Gastrocnemius medialis (tissue), 4 donors: Measurements from ENCODE around the gene EPM2AIP1. TPM values are rescaled to one million over a fixed set of nuclear protein-coding genes. Genes with fewer than 3 reads are reported as not detected.
"Not testable (repeated sequence)": the region's sequence is repeated elsewhere in the genome, so short reads cannot be mapped to it uniquely, and the experiment has no call there.

ENCODE experiments used
- ATAC-seq, 2 donors: fragments of 150-250 bp; one replicate each; pipeline ENCODE4 v1.9.1; 2016
- DNase-seq, 2 donors: peaks; one replicate each; pipeline ENCODE4 v3.0.0-alpha.2; 2019
- H3K27ac ChIP-seq, 4 donors: fragments of 200-600 bp; sonication (generic); 1 replicate in 1 of 4; 2 replicates in 3 of 4; pipeline ENCODE4 v1.5.1; 2016 to 2018; ENCODE audit warnings: mild to moderate bottlenecking in 2 of 4, moderate library complexity in 1 of 4
- H3K27me3 ChIP-seq, 3 donors: fragments of 200-600 bp; sonication (generic) in 2 of 3; 1 replicate in 1 of 3; 2 replicates in 2 of 3; pipeline versions ENCODE4 v1.5.1 to v1.6.0; 2016 to 2019; ENCODE audit warnings: mild to moderate bottlenecking in 1 of 3, moderate library complexity in 1 of 3
- H3K36me3 ChIP-seq, 2 donors: fragments of 200-600 bp; sonication (generic) in 1 of 2; one replicate each; pipeline ENCODE4 v1.5.1; 2017 to 2018
- H3K4me1 ChIP-seq, 2 donors: fragments of 200-600 bp; sonication (generic) in 1 of 2; one replicate each; pipeline ENCODE4 v1.5.1; 2016 to 2017; ENCODE audit warnings: mild to moderate bottlenecking in 2 of 2
- H3K4me3 ChIP-seq, 4 donors: fragments of 200-600 bp; sonication (generic) in 3 of 4; 1 replicate in 1 of 4; 2 replicates in 3 of 4; pipeline ENCODE4 v1.5.1; 2016 to 2019; ENCODE audit warnings: mild to moderate bottlenecking in 2 of 4
- H3K9me3 ChIP-seq, 3 donors: fragments of 200-600 bp; sonication (generic) in 2 of 3; 1 replicate in 1 of 3; 2 replicates in 2 of 3; pipeline ENCODE4 v1.5.1; 2016 to 2019
- CTCF ChIP-seq, 5 experiments: fragments of 450-650 bp in 3 of 5; fragments of 200-600 bp in 2 of 5; sonication (generic) in 2 of 5; IDR thresholded peaks in 4 of 5; conservative IDR thresholded peaks in 1 of 5; 1 replicate in 4 of 5; 2 replicates in 1 of 5; pipeline ENCODE4 v1.5.1; 2016 to 2019; ENCODE audit warnings: antibody characterized with exemption in 5 of 5, mild to moderate bottlenecking in 3 of 5, moderate library complexity in 3 of 5
- POLR2A ChIP-seq, 2 donors: fragments of 450-650 bp; IDR thresholded peaks; one replicate each; pipeline ENCODE4 v1.6.1; 2017; ENCODE audit warnings: antibody characterized with exemption in 2 of 2, mild to moderate bottlenecking in 2 of 2, moderate library complexity in 2 of 2
- in situ Hi-C, 4 donors: fragments of 200-750 bp; cut with MboI; loops; one replicate each; pipeline versions ENCODE4 v1.15.0 to v1.8.0; 2017; ENCODE audit warnings: low sequenced_read_pairs in 4 of 4
- intact Hi-C: fragments of 100-400 bp; cut with DNase I; formaldehyde crosslinking; loops from one replicate; pipeline ENCODE4 v1.15.1; 2023; ENCODE audit warnings: low total_unique reads
- total RNA-seq, 4 donors: library from RNA; depleted of rRNA; stranded (reverse); fragments of >200 nt; gene quantifications; one replicate each; pipeline versions ENCODE4 v1.1.0 to v1.2.3, GENCODE V29; 2016

The EPM2AIP1 gene
- 10 to 100 TPM in 1 of 4 donors, 1 to 10 TPM in 3; 5.3 to 10.1 (median 8.6) TPM for total RNA-seq

- H3K27me3 ChIP-seq: no peaks in the 10 kb centered on the region
- peaks cover 70 to 74% of the 10 kb centered on the region in 2 donors for H3K4me1 ChIP-seq
- peak; percentile 39 to 47 for ATAC-seq
- peak within 1 kb of the TSS; percentile 92 to 97 (median 96) for H3K27ac ChIP-seq
- in situ Hi-C loops (no loop called here), intact Hi-C loops (loop anchor here (2.0 to 10.0 kb wide), 4 partner anchors 62 to 1172 kb away; partner anchors contain the start of genes ACAA1, MYD88 and OXSR1)
- TF ChIP-seq CTCF (IDR thresholded peaks at IDR 0.05 in 4 of 5, conservative IDR thresholded peaks at IDR 0.05 in 1 of 5) (peak; percentile 35 to 50 (median 46)), POLR2A (IDR thresholded peaks at IDR 0.05) (peak; percentile 88 to 95)
- peak in 1 of 2 donors; percentile 99 for DNase-seq
- peak within 1 kb of the TSS; percentile 70 to 86 (median 80) for H3K4me3 ChIP-seq
- no peaks in the 10 kb centered on the region for H3K9me3 ChIP-seq
- H3K36me3 ChIP-seq: peaks cover 0 to 34% of the 10 kb centered on the region in 2 donors
Measured at GRCh38 chr3:36992806-36993325, at the start of gene EPM2AIP1. EPM2AIP1 (minus strand) TSS chr3:36993131; CDS start chr3:36993077, 54 bp downstream.

- H3K9me3 ChIP-seq, in situ Hi-C loops, DNase-seq, H3K27me3 ChIP-seq, ATAC-seq, H3K4me3 ChIP-seq, intact Hi-C loops: not testable (repeated sequence)
- peaks cover 0 to 44% of the 10 kb centered on the region in 2 donors for H3K36me3 ChIP-seq
- peak overlapping the region in 2 of 4 donors; percentile 28 to 52 for H3K27ac ChIP-seq
- peaks cover 30 to 36% of the 10 kb centered on the region in 2 donors for H3K4me1 ChIP-seq
Measured at GRCh38 chr3:37042712-37043111, 49.8 kb upstream of the EPM2AIP1 start.

GRCh38 chr3:37041546-37042195 is 48.7 kb upstream of the EPM2AIP1 start:
- peaks cover 30 to 36% of the 10 kb centered on the region in 2 donors for H3K4me1 ChIP-seq
- peaks cover 0 to 44% of the 10 kb centered on the region in 2 donors for H3K36me3 ChIP-seq
- no peak overlapping the region for H3K4me3 ChIP-seq
- intact Hi-C loops: no loop called here
- peak overlapping the region in 2 of 4 donors; percentile 8 to 52 for H3K27ac ChIP-seq
- TF ChIP-seq CTCF (IDR thresholded peaks at IDR 0.05 in 4 of 5, conservative IDR thresholded peaks at IDR 0.05 in 1 of 5): no peak
- TF ChIP-seq POLR2A (IDR thresholded peaks at IDR 0.05): no peak
- peaks cover 0 to under 1% (median 0%) of the 10 kb centered on the region in 3 donors for H3K9me3 ChIP-seq
- DNase-seq (no peak), ATAC-seq (peak in 1 of 2 donors; percentile 39)
- in situ Hi-C loops: no loop called here
- H3K27me3 ChIP-seq: no peaks in the 10 kb centered on the region

- H3K9me3 ChIP-seq: peaks cover 0 to 5% (median 0%) of the 10 kb centered on the region in 3 donors
- intact Hi-C loops (no loop called here), in situ Hi-C loops (no loop called here)
- DNase-seq (no peak), ATAC-seq (no peak)
- peaks cover 30 to 36% of the 10 kb centered on the region in 2 donors for H3K4me1 ChIP-seq
- H3K36me3 ChIP-seq: peaks cover 0 to 48% of the 10 kb centered on the region in 2 donors
- peak overlapping the region in 2 of 4 donors; percentile 50 to 53 for H3K27ac ChIP-seq
- TF ChIP-seq POLR2A (IDR thresholded peaks at IDR 0.05) (no peak), CTCF (IDR thresholded peaks at IDR 0.05 in 4 of 5, conservative IDR thresholded peaks at IDR 0.05 in 1 of 5) (no peak)
- H3K4me3 ChIP-seq: no peak overlapping the region
- no peaks in the 10 kb centered on the region for H3K27me3 ChIP-seq
Measured at GRCh38 chr3:37040231-37040630, 47.3 kb upstream of the EPM2AIP1 start.

GRCh38 chr3:37039161-37039846 is 46.4 kb upstream of the EPM2AIP1 start:
- Histone ChIP-seq H3K4me1 (peaks cover 30 to 36% of the 10 kb centered on the region in 2 donors), H3K9me3 (peaks cover 0 to 5% (median 0%) of the 10 kb centered on the region in 3 donors), H3K36me3 (peaks cover 0 to 56% of the 10 kb centered on the region in 2 donors), H3K27ac (peak overlapping the region in 3 of 4 donors; percentile 25 to 53 (median 50)), H3K4me3 (no peak overlapping the region), H3K27me3 (no peaks in the 10 kb centered on the region)
- ATAC-seq (peak; percentile 60 to 84), DNase-seq (no peak)
- intact Hi-C loops (no loop called here), in situ Hi-C loops (no loop called here)
- TF ChIP-seq CTCF (IDR thresholded peaks at IDR 0.05 in 4 of 5, conservative IDR thresholded peaks at IDR 0.05 in 1 of 5) (no peak), POLR2A (IDR thresholded peaks at IDR 0.05) (no peak)
